Erythroblast (primary cell): Measurements from ENCODE around the gene LORICRIN.

Source experiments
- GATA1 ChIP-seq: IDR thresholded peaks from 2 replicates; pipeline ENCODE4 v1.6.1; 2011; ENCODE audit warnings: low read depth, mild to moderate bottlenecking, control low read depth, low read length, moderate library complexity
- POLR2A ChIP-seq: IDR thresholded peaks from 2 replicates; pipeline ENCODE4 v1.6.1; 2011; ENCODE audit warnings: mild to moderate bottlenecking, low read length

DNA sequence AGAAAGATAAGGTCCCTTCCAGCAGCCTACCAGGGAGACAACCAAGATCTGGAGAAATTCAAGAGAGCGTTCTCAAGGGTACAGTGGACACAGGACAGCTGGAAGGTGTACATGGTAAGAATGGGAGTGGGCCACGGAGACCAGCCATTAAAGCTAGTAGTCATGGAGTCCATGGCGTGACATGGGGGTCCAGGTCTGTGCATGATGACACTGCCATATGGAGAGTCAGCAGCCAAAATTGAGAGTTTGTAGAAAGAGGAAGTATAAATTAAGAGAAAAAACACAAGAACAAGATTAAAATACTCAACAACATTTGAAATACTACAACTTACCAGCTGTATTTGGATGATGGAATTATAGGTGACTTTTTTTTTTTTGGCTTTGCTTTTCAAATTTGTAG, 7.9 kb upstream of the LORICRIN start:
- no peak for TF ChIP-seq POLR2A
- no peak for TF ChIP-seq GATA1
